GM12878 (cell line): Measurements from ENCODE around the gene NOXA1.

Experiments used
- ETV6 ChIP-seq, 2 experiments: fragments of 450-650 bp in 1 of 2; IDR thresholded peaks in 1 of 2; conservative IDR thresholded peaks in 1 of 2; 2 replicates each; pipeline ENCODE4 v1.6.1; 2014; ENCODE audit warnings: antibody characterized with exemption in 1 of 2, borderline replicate concordance in 1 of 2, low read depth in 1 of 2, mild to moderate bottlenecking in 1 of 2, moderate library complexity in 1 of 2
- EZH2 ChIP-seq: IDR thresholded peaks from 2 replicates; pipeline ENCODE4 v1.6.1; 2012; ENCODE audit warnings: low read depth, mild to moderate bottlenecking, control low read depth, inconsistent platforms, low read length, borderline replicate concordance; ENCODE audit not compliant: control insufficient read depth
- FOXM1 ChIP-seq: IDR thresholded peaks from 2 replicates; pipeline ENCODE4 v1.6.1; 2012; ENCODE audit warnings: low read depth, mild to moderate bottlenecking, inconsistent platforms, low read length, moderate library complexity
- NFIC ChIP-seq: IDR thresholded peaks from 2 replicates; pipeline ENCODE4 v1.6.1; 2012; ENCODE audit warnings: low read depth, mild to moderate bottlenecking, inconsistent platforms, low read length, moderate library complexity
- POLR2A ChIP-seq: IDR thresholded peaks from 2 replicates; pipeline ENCODE4 v1.6.1; 2011; ENCODE audit warnings: low read depth, mild to moderate bottlenecking, low read length
- SIX5 ChIP-seq: IDR thresholded peaks from 2 replicates; pipeline ENCODE4 v1.6.1; 2011; ENCODE audit warnings: mild to moderate bottlenecking, low read depth, low read length, moderate library complexity; ENCODE audit not compliant: severe bottlenecking
- SREBF2 ChIP-seq: IDR thresholded peaks from 2 replicates; pipeline ENCODE4 v1.6.1; 2012; ENCODE audit warnings: mild to moderate bottlenecking, low read length
- SUZ12 ChIP-seq: fragments of 200-600 bp; sonication (generic); IDR thresholded peaks from one replicate; pipeline ENCODE4 v1.6.1; 2018; ENCODE audit warnings: antibody characterized with exemption, mild to moderate bottlenecking; ENCODE audit not compliant: unreplicated experiment
- TAF1 ChIP-seq: IDR thresholded peaks from 2 replicates; pipeline ENCODE4 v1.6.1; 2011; ENCODE audit warnings: mild to moderate bottlenecking, low read depth, low read length, borderline replicate concordance
- YY1 ChIP-seq: IDR thresholded peaks from 2 replicates; pipeline ENCODE4 v1.6.1; 2011; ENCODE audit warnings: low read depth, mild to moderate bottlenecking, low read length
- ZNF274 ChIP-seq: IDR thresholded peaks from one replicate; pipeline ENCODE4 v1.8.0; 2011; ENCODE audit not compliant: insufficient read length, insufficient read depth
- TF ChIP-seq, protein P1 (sequence below), 3 experiments: IDR thresholded peaks in 2 of 3; conservative IDR thresholded peaks in 1 of 3; 2 replicates each; pipeline ENCODE4 v1.5.1; 2011; ENCODE audit warnings: low read depth in 3 of 3, low read length in 3 of 3, mild to moderate bottlenecking in 3 of 3, control low read depth in 2 of 3, moderate library complexity in 2 of 3, inconsistent platforms in 1 of 3, mixed read lengths in 1 of 3; ENCODE audit not compliant: control insufficient read depth in 2 of 3, insufficient read depth in 1 of 3; ENCODE audit errors: extremely low read depth in 1 of 3
- TF ChIP-seq, protein P2 (sequence below): fragments of 450-650 bp; conservative IDR thresholded peaks from 2 replicates; pipeline ENCODE4 v1.6.1; 2017; ENCODE audit warnings: mild to moderate bottlenecking, moderate library complexity
- TF ChIP-seq, protein P3 (sequence below): fragments of 450-650 bp; formaldehyde crosslinking; IDR thresholded peaks from 2 replicates; pipeline ENCODE4 v1.4.0; 2020; ENCODE audit warnings: mild to moderate bottlenecking, moderate library complexity

DNA sequence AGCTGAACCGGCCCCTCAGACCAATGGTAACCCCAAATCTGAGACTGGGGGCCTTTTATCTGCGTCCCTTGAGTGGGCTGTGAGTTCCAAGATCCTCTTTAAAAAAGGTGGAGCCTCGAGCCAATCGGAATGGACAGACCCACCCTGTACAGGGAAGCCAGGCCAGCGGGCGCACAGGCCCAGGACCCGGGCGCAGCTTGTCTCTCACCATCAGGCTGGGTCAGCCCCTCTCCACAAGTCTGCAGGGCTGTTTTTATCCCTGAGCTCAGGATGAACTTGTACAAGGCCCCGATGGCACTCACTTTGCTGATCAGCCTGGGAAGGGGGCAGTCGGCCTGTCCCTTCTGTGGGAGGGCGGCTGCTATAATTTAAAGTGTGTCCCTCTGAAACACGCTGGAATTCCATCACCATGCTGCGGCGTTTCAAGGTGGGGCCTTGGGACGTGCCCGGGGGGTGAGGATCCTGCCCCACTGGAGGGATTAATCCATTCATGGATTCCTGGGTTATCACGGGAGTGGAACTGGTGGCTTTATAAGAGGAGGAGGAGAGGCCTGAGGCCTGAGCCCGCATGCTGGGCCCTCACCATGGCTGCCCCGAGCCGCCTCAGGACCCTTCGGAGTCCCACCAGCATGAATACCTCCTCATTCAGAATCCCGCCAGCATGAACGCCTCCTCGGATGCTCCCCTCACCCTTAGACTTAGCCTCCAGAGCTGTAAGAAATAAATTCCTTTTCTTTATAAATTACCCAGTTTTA, 14.4 kb upstream of the NOXA1 start:
- TF ChIP-seq YY1 (no peak), POLR2A (no peak), SREBF2 (no peak), EZH2 (no peak), ETV6 (conservative IDR thresholded peaks at IDR 0.05 in 1 of 2, IDR thresholded peaks at IDR 0.05 in 1 of 2; ENCODE audit: borderline replicate concordance in 1 of 2, low read depth in 1 of 2) (no peak), NFIC (no peak), SIX5 (no peak), ZNF274 (no peak), TAF1 (no peak), FOXM1 (no peak), SUZ12 (no peak)
- TF ChIP-seq, protein P1, sequence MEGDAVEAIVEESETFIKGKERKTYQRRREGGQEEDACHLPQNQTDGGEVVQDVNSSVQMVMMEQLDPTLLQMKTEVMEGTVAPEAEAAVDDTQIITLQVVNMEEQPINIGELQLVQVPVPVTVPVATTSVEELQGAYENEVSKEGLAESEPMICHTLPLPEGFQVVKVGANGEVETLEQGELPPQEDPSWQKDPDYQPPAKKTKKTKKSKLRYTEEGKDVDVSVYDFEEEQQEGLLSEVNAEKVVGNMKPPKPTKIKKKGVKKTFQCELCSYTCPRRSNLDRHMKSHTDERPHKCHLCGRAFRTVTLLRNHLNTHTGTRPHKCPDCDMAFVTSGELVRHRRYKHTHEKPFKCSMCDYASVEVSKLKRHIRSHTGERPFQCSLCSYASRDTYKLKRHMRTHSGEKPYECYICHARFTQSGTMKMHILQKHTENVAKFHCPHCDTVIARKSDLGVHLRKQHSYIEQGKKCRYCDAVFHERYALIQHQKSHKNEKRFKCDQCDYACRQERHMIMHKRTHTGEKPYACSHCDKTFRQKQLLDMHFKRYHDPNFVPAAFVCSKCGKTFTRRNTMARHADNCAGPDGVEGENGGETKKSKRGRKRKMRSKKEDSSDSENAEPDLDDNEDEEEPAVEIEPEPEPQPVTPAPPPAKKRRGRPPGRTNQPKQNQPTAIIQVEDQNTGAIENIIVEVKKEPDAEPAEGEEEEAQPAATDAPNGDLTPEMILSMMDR (IDR thresholded peaks at IDR 0.05 in 2 of 3, conservative IDR thresholded peaks at IDR 0.05 in 1 of 3; ENCODE audit: control insufficient read depth in 2 of 3, extremely low read depth in 1 of 3, insufficient read depth in 1 of 3, low read depth in 3 of 3, low read length in 3 of 3): no peak
- TF ChIP-seq, protein P2, sequence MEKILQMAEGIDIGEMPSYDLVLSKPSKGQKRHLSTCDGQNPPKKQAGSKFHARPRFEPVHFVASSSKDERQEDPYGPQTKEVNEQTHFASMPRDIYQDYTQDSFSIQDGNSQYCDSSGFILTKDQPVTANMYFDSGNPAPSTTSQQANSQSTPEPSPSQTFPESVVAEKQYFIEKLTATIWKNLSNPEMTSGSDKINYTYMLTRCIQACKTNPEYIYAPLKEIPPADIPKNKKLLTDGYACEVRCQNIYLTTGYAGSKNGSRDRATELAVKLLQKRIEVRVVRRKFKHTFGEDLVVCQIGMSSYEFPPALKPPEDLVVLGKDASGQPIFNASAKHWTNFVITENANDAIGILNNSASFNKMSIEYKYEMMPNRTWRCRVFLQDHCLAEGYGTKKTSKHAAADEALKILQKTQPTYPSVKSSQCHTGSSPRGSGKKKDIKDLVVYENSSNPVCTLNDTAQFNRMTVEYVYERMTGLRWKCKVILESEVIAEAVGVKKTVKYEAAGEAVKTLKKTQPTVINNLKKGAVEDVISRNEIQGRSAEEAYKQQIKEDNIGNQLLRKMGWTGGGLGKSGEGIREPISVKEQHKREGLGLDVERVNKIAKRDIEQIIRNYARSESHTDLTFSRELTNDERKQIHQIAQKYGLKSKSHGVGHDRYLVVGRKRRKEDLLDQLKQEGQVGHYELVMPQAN: no peak
- TF ChIP-seq, protein P3, sequence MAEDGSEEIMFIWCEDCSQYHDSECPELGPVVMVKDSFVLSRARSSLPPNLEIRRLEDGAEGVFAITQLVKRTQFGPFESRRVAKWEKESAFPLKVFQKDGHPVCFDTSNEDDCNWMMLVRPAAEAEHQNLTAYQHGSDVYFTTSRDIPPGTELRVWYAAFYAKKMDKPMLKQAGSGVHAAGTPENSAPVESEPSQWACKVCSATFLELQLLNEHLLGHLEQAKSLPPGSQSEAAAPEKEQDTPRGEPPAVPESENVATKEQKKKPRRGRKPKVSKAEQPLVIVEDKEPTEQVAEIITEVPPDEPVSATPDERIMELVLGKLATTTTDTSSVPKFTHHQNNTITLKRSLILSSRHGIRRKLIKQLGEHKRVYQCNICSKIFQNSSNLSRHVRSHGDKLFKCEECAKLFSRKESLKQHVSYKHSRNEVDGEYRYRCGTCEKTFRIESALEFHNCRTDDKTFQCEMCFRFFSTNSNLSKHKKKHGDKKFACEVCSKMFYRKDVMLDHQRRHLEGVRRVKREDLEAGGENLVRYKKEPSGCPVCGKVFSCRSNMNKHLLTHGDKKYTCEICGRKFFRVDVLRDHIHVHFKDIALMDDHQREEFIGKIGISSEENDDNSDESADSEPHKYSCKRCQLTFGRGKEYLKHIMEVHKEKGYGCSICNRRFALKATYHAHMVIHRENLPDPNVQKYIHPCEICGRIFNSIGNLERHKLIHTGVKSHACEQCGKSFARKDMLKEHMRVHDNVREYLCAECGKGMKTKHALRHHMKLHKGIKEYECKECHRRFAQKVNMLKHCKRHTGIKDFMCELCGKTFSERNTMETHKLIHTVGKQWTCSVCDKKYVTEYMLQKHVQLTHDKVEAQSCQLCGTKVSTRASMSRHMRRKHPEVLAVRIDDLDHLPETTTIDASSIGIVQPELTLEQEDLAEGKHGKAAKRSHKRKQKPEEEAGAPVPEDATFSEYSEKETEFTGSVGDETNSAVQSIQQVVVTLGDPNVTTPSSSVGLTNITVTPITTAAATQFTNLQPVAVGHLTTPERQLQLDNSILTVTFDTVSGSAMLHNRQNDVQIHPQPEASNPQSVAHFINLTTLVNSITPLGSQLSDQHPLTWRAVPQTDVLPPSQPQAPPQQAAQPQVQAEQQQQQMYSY (CRISPR knock-in tag): no peak
